Natural killer cell (primary cell): ENCODE data around the gene ARID5B. TPM values are rescaled to one million over a fixed set of nuclear protein-coding genes. Genes with fewer than 3 reads are reported as not detected.

ENCODE experiments used
- ATAC-seq, 3 donors: fragments of 150-1000 bp in 2 of 3; fragments of 200-7000 bp in 1 of 3; cut with Tn5 transposase; 1 replicate in 1 of 3; 2 replicates in 2 of 3; pipeline ENCODE4 v1.10.0; 2021; ENCODE audit warnings: mild to moderate bottlenecking in 2 of 3, moderate library complexity in 2 of 3
- DNase-seq, 2 donors: peaks; one replicate each; pipeline versions ENCODE4 v3.0.0 to v3.0.0-alpha.2; 2013 to 2021; ENCODE audit warnings: mixed read lengths in 1 of 2
- H3K27ac ChIP-seq: one replicate; pipeline ENCODE4 v1.5.1; 2013; ENCODE audit warnings: mild to moderate bottlenecking, low read length
- H3K27me3 ChIP-seq: one replicate; pipeline ENCODE4 v1.6.1; 2013; ENCODE audit warnings: low read length; ENCODE audit not compliant: control insufficient read depth, insufficient read depth
- H3K36me3 ChIP-seq: one replicate; pipeline ENCODE4 v1.6.1; 2013; ENCODE audit warnings: low read length; ENCODE audit not compliant: control insufficient read depth, insufficient read depth
- H3K4me1 ChIP-seq: one replicate; pipeline ENCODE4 v1.6.1; 2013; ENCODE audit warnings: low read length; ENCODE audit not compliant: control insufficient read depth, insufficient read depth
- H3K4me3 ChIP-seq: one replicate; pipeline ENCODE4 v1.5.1; 2013; ENCODE audit warnings: low read length
- H3K9me3 ChIP-seq: one replicate; pipeline ENCODE4 v1.6.1; 2013; ENCODE audit warnings: low read length; ENCODE audit not compliant: control insufficient read depth, insufficient read depth
- H3K27ac Mint-ChIP-seq, 2 donors: one replicate each; pipeline ENCODE4 v1.8.0; 2022; ENCODE audit warnings: mild to moderate bottlenecking in 2 of 2, mixed read lengths in 2 of 2, moderate library complexity in 1 of 2
- H3K27me3 Mint-ChIP-seq, 2 donors: one replicate each; pipeline ENCODE4 v1.8.0; 2022; ENCODE audit warnings: low read depth in 2 of 2, mixed read lengths in 2 of 2
- H3K36me3 Mint-ChIP-seq: one replicate; pipeline ENCODE4 v1.8.0; 2022; ENCODE audit warnings: mixed read lengths
- H3K4me1 Mint-ChIP-seq, 2 donors: one replicate each; pipeline ENCODE4 v1.8.0; 2022; ENCODE audit warnings: mixed read lengths in 2 of 2
- H3K4me3 Mint-ChIP-seq: one replicate; pipeline ENCODE4 v1.8.0; 2022; ENCODE audit warnings: mild to moderate bottlenecking, moderate library complexity, mixed read lengths
- H3K9me3 Mint-ChIP-seq, 2 donors: one replicate each; pipeline ENCODE4 v1.8.0; 2022; ENCODE audit warnings: mixed read lengths in 2 of 2
- CTCF ChIP-seq: fragments of 200-600 bp; IDR thresholded peaks from one replicate; pipeline ENCODE4 v1.8.0; 2022; ENCODE audit warnings: antibody characterized with exemption
- WGBS: methylation state at CpG from one replicate; pipeline ENCODE4 v1.1.7; 2013; ENCODE audit warnings: missing lambda C conversion rate; ENCODE audit not compliant: insufficient coverage; 5-methylcytosine and 5-hydroxymethylcytosine counted together
- intact Hi-C: fragments of 100-400 bp; cut with micrococcal nuclease; formaldehyde crosslinking; loops from one replicate; pipeline ENCODE4 v1.14.2; 2022
- total RNA-seq, 4 donors: library from RNA; stranded (reverse); fragments of 120-200 nt in 1 of 4; gene quantifications; one replicate each; pipeline versions ENCODE4 v1.2.3 to v1.2.4, GENCODE V29; 2013 to 2022

The ARID5B gene
- total RNA-seq, 3 donors from 2014 or later (not counting 1 experiment from before 2014, with no cell fraction given): 22.3 to 44.3 (median 31.3) TPM

- peaks cover 19 to 31% of the 10 kb centered on the region in 2 donors for H3K4me1 Mint-ChIP-seq
- Histone ChIP-seq H3K9me3 (no peaks in the 10 kb centered on the region), H3K36me3 (peaks cover 27% of the 10 kb centered on the region), H3K4me3 (no peak overlapping the region), H3K27me3 (no peaks in the 10 kb centered on the region), H3K4me1 (peaks cover 6% of the 10 kb centered on the region), H3K27ac (no peak overlapping the region)
- H3K27me3 Mint-ChIP-seq: no peaks in the 10 kb centered on the region
- 84% methylated on average over 2 of the region's 2 CpGs for WGBS
- H3K4me3 Mint-ChIP-seq: no peak overlapping the region
- H3K36me3 Mint-ChIP-seq: peaks cover 23% of the 10 kb centered on the region
- H3K27ac Mint-ChIP-seq: peak overlapping the region; percentile 35 to 74
- intact Hi-C loops: no loop called here
- no peak for ATAC-seq
- DNase-seq: peak in 1 of 2 donors; percentile 39
- no peaks in the 10 kb centered on the region for H3K9me3 Mint-ChIP-seq
- no peak for TF ChIP-seq CTCF
Observed at GRCh38 chr10:62076891-62077290, 175.4 kb downstream of the ARID5B start.

GRCh38 chr10:62077330-62078015, 176.0 kb downstream of the ARID5B start:
- WGBS: 82% methylated on average over 2 of the region's 2 CpGs
- no peak for TF ChIP-seq CTCF
- ATAC-seq (no peak), DNase-seq (no peak)
- H3K4me1 ChIP-seq: peaks cover 6% of the 10 kb centered on the region
- Mint-ChIP-seq H3K4me1 (peaks cover 23 to 34% of the 10 kb centered on the region in 2 donors), H3K36me3 (peaks cover 20% of the 10 kb centered on the region), H3K27ac (peak overlapping the region; percentile 35 to 74), H3K9me3 (no peaks in the 10 kb centered on the region), H3K27me3 (no peaks in the 10 kb centered on the region), H3K4me3 (no peak overlapping the region)
- intact Hi-C loops: no loop called here
- no peak overlapping the region for H3K4me3 ChIP-seq
- peaks cover 23% of the 10 kb centered on the region for H3K36me3 ChIP-seq
- no peak overlapping the region for H3K27ac ChIP-seq
- H3K9me3 ChIP-seq: no peaks in the 10 kb centered on the region
- no peaks in the 10 kb centered on the region for H3K27me3 ChIP-seq

GRCh38 chr10:62079885-62080559, 178.5 kb downstream of the ARID5B start:
- no peak for DNase-seq
- Histone ChIP-seq H3K27ac (peak overlapping the region; percentile 77), H3K9me3 (no peaks in the 10 kb centered on the region), H3K4me3 (no peak overlapping the region), H3K27me3 (no peaks in the 10 kb centered on the region), H3K36me3 (peaks cover 13% of the 10 kb centered on the region), H3K4me1 (peaks cover 16% of the 10 kb centered on the region)
- ATAC-seq: no peak
- intact Hi-C loops: no loop called here
- peaks cover 12% of the 10 kb centered on the region for H3K36me3 Mint-ChIP-seq
- TF ChIP-seq CTCF: no peak
- peaks cover 37 to 50% of the 10 kb centered on the region in 2 donors for H3K4me1 Mint-ChIP-seq
- no peaks in the 10 kb centered on the region for H3K27me3 Mint-ChIP-seq
- H3K4me3 Mint-ChIP-seq: no peak overlapping the region
- H3K27ac Mint-ChIP-seq: peak overlapping the region; percentile 63 to 73
- H3K9me3 Mint-ChIP-seq: no peaks in the 10 kb centered on the region
- WGBS: 79% methylated on average over 7 of the region's 8 CpGs
